Upper lobe of left lung (tissue), 6 donors: ENCODE data around the gene RRP1. TPM values are rescaled to one million over a fixed set of nuclear protein-coding genes. Genes with fewer than 3 reads are reported as not detected.

Experiments used
- ATAC-seq, 2 donors: fragments of 200-7000 bp; cut with Tn5 transposase; one replicate each; pipeline ENCODE4 v1.9.1; 2022; ENCODE audit warnings: mild to moderate bottlenecking in 2 of 2, moderate library complexity in 2 of 2; ENCODE audit not compliant: low FRiP score in 2 of 2
- DNase-seq, 2 donors: peaks; one replicate each; pipeline ENCODE4 v3.0.0-alpha.2; 2019 to 2020
- H3K27ac ChIP-seq, 4 donors: fragments of 200-600 bp; sonication (generic); one replicate each; pipeline ENCODE4 v1.5.1; 2016 to 2019
- H3K27me3 ChIP-seq, 4 donors: fragments of 200-600 bp; sonication (generic); one replicate each; pipeline ENCODE4 v1.5.1; 2017 to 2019
- H3K36me3 ChIP-seq, 4 donors: fragments of 200-600 bp; sonication (generic); one replicate each; pipeline ENCODE4 v1.5.1; 2016 to 2019
- H3K4me1 ChIP-seq, 4 donors: fragments of 200-600 bp; sonication (generic); one replicate each; pipeline ENCODE4 v1.5.1; 2018 to 2019
- H3K4me3 ChIP-seq, 4 donors: fragments of 200-600 bp; sonication (generic); one replicate each; pipeline ENCODE4 v1.5.1; 2017 to 2019; ENCODE audit warnings: mild to moderate bottlenecking in 2 of 4, moderate library complexity in 1 of 4
- H3K9me3 ChIP-seq, 4 donors: fragments of 200-600 bp; sonication (generic); one replicate each; pipeline ENCODE4 v1.5.1; 2018 to 2019
- EP300 ChIP-seq, 4 donors: sonication (generic); formaldehyde crosslinking; IDR thresholded peaks; one replicate each; pipeline ENCODE4 v1.5.1; 2017; ENCODE audit warnings: antibody characterized with exemption in 4 of 4, control low read depth in 2 of 4
- POLR2A ChIP-seq, 4 donors: fragments of 450-650 bp; IDR thresholded peaks; one replicate each; pipeline ENCODE4 v1.5.1; 2016 to 2017; ENCODE audit warnings: antibody characterized with exemption in 4 of 4, mild to moderate bottlenecking in 2 of 4
- POLR2AphosphoS5 ChIP-seq, 2 donors: sonication (generic); formaldehyde crosslinking; IDR thresholded peaks; one replicate each; pipeline ENCODE4 v1.5.1; 2017; ENCODE audit warnings: antibody characterized with exemption in 2 of 2
- WGBS, 2 donors: methylation state at CpG; one replicate each; pipeline ENCODE4 v1.1.5; 2017 to 2018; 5-methylcytosine and 5-hydroxymethylcytosine counted together
- total RNA-seq, 6 donors: library from RNA; depleted of rRNA in 4 of 6; stranded (reverse); fragments of >200 nt in 4 of 6; gene quantifications; one replicate each; pipeline versions ENCODE4 v1.1.0 to v1.2.1, GENCODE V29; 2016 to 2021
- TF ChIP-seq, protein P1 (sequence below), 6 experiments: fragments of 450-650 bp in 4 of 6; fragments of 200-600 bp in 2 of 6; sonication (generic) in 2 of 6; IDR thresholded peaks; one replicate each; pipeline ENCODE4 v1.5.1; 2016 to 2019; ENCODE audit warnings: antibody characterized with exemption in 6 of 6
- donor health status: DM: no; HTN: no; CAD: no; lungs with moderate emphysema.
- donor health status: DM: no; HTN: yes; CAD: no; lungs with severe emphysema.

RRP1 gene
- total RNA-seq, 6 donors from 2014 or later = 12.0 to 25.1 (median 20.9) TPM

DNA sequence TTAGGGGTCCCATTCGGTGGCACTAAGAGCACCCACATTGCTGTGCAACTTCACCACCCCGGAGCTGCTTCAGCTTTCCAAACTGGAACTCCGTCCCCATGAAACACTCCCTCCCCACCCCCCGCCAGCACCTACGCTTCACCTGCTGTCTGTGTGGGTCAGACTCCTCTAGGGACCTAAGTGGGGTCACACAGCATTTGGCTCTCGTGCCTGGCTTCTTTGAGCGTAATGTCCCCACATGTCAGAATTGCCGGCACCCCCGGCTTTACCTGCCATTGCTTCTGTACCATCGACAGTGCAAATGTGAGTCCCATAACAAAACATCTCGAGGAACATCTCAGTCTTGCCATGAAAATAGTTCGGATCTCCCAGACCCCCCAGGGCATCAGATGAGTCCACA is 39.8 kb downstream of the RRP1 start:
- Histone ChIP-seq H3K27me3 (no peaks in the 10 kb centered on the region), H3K4me1 (peaks cover 0 to 10% (median 2%) of the 10 kb centered on the region in 4 donors), H3K4me3 (no peak overlapping the region), H3K36me3 (no peaks in the 10 kb centered on the region), H3K27ac (no peak overlapping the region), H3K9me3 (peaks cover 0 to 5% (median 0%) of the 10 kb centered on the region in 4 donors)
- DNase-seq (no peak), ATAC-seq (no peak)
- whole genome bisulfite sequencing, 2 donors = 86 to 88% methylated on average over 12 of the region's 12 CpGs
- no peak for TF ChIP-seq POLR2A (IDR thresholded peaks at IDR 0.05)
- TF ChIP-seq, protein P1, sequence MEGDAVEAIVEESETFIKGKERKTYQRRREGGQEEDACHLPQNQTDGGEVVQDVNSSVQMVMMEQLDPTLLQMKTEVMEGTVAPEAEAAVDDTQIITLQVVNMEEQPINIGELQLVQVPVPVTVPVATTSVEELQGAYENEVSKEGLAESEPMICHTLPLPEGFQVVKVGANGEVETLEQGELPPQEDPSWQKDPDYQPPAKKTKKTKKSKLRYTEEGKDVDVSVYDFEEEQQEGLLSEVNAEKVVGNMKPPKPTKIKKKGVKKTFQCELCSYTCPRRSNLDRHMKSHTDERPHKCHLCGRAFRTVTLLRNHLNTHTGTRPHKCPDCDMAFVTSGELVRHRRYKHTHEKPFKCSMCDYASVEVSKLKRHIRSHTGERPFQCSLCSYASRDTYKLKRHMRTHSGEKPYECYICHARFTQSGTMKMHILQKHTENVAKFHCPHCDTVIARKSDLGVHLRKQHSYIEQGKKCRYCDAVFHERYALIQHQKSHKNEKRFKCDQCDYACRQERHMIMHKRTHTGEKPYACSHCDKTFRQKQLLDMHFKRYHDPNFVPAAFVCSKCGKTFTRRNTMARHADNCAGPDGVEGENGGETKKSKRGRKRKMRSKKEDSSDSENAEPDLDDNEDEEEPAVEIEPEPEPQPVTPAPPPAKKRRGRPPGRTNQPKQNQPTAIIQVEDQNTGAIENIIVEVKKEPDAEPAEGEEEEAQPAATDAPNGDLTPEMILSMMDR (IDR thresholded peaks at IDR 0.05) = no peak
- no peak for TF ChIP-seq EP300 (IDR thresholded peaks at IDR 0.05)
- TF ChIP-seq POLR2AphosphoS5 (IDR thresholded peaks at IDR 0.05) = no peak

DNA sequence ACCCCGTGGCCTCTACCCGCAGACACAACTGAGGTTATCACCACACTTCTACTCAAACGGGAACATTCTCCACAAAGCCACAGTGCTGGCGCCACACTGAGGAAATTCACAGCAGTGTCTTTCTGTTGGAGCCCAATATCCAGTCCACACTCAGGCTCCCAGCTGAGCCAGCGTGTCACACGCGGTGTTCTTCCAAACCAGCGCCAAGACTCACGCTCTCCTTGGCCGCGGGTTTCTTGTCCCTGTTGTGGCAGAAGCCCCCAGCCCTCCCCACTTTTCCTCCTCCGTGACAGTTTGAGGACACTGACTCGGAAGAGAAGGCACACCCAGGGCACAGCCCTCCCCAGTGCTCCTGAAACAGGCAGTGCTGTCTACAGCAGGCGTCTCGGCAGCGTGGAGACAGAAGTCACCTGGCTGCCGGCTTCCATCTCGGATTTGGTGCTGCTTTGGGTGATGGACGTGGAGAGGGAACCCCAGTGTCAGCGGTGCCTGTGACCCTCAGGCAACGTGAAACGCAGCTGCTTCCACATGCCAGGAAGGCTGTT is 40.3 kb downstream of the RRP1 start:
- Histone ChIP-seq H3K9me3 (peaks cover 0 to 5% (median 0%) of the 10 kb centered on the region in 4 donors), H3K4me1 (peaks cover 0 to 13% (median 5%) of the 10 kb centered on the region in 4 donors), H3K4me3 (no peak overlapping the region), H3K27me3 (no peaks in the 10 kb centered on the region), H3K27ac (no peak overlapping the region), H3K36me3 (no peaks in the 10 kb centered on the region)
- TF ChIP-seq POLR2AphosphoS5 (IDR thresholded peaks at IDR 0.05) (no peak), EP300 (IDR thresholded peaks at IDR 0.05) (no peak), POLR2A (IDR thresholded peaks at IDR 0.05) (no peak)
- TF ChIP-seq, protein P1 (IDR thresholded peaks at IDR 0.05) = no peak
- DNase-seq (no peak), ATAC-seq (no peak)
- 67 to 69% methylated on average over 18 to 22 of the region's 22 CpGs for WGBS, 2 donors

DNA sequence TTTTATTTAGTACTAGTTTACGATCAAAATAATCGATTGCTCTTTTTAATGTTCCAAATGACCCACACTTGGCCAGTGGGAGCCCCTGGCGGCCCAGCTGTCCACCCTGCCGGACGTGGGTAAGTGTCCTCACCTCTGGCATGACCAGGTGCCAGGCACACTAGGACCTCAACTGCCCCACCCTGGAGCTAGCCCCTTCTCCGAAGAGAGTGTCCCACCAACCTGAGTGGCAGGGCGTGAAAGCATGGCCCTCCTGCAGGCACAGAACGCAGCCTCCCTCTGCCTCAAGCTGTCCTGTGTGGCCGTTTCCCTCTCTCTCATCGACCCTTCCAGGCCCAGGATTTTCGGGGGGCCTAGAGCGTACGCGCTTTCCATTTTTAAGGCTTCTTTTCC is 42.8 kb downstream of the RRP1 start:
- no peaks in the 10 kb centered on the region for H3K36me3 ChIP-seq
- H3K4me1 ChIP-seq = peaks cover 9 to 17% (median 15%) of the 10 kb centered on the region in 4 donors
- H3K27ac ChIP-seq = no peak overlapping the region
- no peak for ATAC-seq
- peaks cover 0 to 5% (median 0%) of the 10 kb centered on the region in 4 donors for H3K9me3 ChIP-seq
- no peak overlapping the region for H3K4me3 ChIP-seq
- TF ChIP-seq POLR2AphosphoS5 (IDR thresholded peaks at IDR 0.05) (no peak), POLR2A (IDR thresholded peaks at IDR 0.05) (no peak), EP300 (IDR thresholded peaks at IDR 0.05) (no peak)
- TF ChIP-seq, protein P1 (IDR thresholded peaks at IDR 0.05) = no peak
- no peaks in the 10 kb centered on the region for H3K27me3 ChIP-seq
- peak in 1 of 2 donors; percentile 71 for DNase-seq
- WGBS, 2 donors = 91 to 95% methylated on average over 14 of the region's 14 CpGs

DNA sequence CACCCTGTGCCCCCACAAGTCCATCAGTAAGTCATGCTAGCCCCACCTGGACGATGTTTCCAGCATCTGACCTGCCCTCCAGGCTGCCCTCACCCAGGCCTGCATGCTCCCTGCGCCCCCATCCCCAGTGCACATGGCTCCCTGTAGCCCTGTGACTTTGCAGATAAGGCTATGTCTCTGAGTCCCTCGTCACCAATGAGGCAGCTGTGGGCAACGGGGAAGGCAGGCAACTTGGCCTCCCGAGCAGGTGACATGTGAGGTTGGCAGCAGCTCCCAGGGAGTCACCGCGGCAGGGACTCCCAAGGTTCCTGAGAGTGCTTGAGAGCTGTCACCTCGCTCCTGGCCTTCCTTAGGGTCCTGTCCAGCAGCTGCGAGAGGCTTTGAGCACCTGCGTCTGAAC is 43.3 kb downstream of the RRP1 start:
- Histone ChIP-seq H3K27me3 (no peaks in the 10 kb centered on the region), H3K27ac (no peak overlapping the region), H3K36me3 (no peaks in the 10 kb centered on the region), H3K4me1 (peaks cover 9 to 17% (median 15%) of the 10 kb centered on the region in 4 donors), H3K4me3 (no peak overlapping the region), H3K9me3 (peaks cover 0 to 5% (median 0%) of the 10 kb centered on the region in 4 donors)
- DNase-seq (peak in 1 of 2 donors; percentile 52), ATAC-seq (no peak)
- 88 to 90% methylated on average over 10 of the region's 10 CpGs for WGBS, 2 donors
- TF ChIP-seq POLR2AphosphoS5 (IDR thresholded peaks at IDR 0.05) (no peak), EP300 (IDR thresholded peaks at IDR 0.05) (no peak), POLR2A (IDR thresholded peaks at IDR 0.05) (no peak)
- TF ChIP-seq, protein P1 (IDR thresholded peaks at IDR 0.05) = no peak
